Measurements from ENCODE around the gene COX19.

The COX19 gene

DNA sequence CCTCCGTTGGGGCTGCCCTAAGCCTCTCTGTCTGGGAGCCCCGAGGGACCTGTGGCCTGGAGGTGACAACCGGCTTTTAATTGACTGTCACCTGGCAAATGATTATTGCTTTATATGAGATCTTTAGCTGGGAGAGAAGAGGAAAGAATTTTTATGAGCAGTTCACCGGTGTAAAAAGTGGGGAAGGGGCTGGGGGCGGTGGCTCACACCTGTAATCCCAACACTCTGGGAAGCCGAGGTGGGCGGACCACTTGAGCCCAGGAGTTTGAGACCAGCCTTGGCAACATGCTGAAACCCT, 2.6 kb upstream of the COX19 start:
- Histone ChIP-seq H3K9ac (ENCODE audit: low read depth in 1 of 2, low read length in 2 of 2) (peak overlapping the region; percentile 42 to 47), H3K4me3 (ENCODE audit: low read depth in 1 of 2, low read length in 2 of 2) (no peak overlapping the region), H3K27me3 (ENCODE audit: control insufficient read depth in 1 of 2, insufficient read depth in 2 of 2, low read length in 2 of 2) (no peaks in the 10 kb centered on the region), H3K27ac (ENCODE audit: low read depth, low read length) (peak overlapping the region; percentile 61), H3K9me3 (ENCODE audit: control insufficient read depth in 1 of 2, low read length in 2 of 2) (no peaks in the 10 kb centered on the region), H3K4me1 (ENCODE audit: control insufficient read depth in 1 of 2, insufficient read depth in 2 of 2, low read length in 2 of 2) (peaks cover 35 to 51% of the 10 kb centered on the region in 2 donors), H3K36me3 (ENCODE audit: control insufficient read depth in 1 of 2, insufficient read depth in 2 of 2, low read length in 2 of 2) (peaks cover 3 to 4% of the 10 kb centered on the region in 2 donors)

DNA sequence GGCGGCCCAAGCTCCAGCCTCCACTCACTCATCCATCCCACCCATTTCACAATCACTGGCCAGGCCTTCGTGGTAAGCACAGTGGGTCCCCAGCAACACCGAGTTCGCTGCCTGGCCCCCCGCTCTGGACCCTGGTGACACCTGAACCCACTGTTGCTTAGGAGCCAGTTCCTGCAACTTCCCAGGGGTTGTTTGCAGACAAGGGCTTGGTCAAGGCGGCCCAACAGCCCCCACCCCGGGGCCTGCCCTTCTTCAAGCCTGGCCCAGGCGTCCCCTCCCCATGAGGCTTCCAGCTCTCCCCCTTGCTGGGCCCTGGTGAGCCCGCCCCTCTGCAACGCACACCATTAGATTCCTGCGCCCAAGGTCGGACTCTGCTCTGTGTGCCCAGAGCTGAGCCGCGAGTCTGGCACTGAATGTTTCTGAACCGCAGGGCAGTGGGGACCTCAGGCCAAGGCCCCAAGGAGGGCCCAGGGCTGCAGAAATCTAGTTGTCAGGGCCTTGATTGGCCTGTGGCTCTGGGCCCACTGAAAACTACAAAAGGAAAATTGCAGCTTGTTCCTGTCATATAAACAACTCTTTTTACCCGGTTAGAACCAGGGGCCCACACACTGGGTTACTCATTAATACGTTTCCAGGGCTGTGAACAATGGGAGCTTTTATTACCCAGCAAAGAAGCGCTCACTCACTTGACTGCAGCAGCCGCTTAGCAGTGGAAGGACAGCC, 2.1 kb upstream of the COX19 start:
- Histone ChIP-seq H3K9me3 (ENCODE audit: control insufficient read depth in 1 of 2, low read length in 2 of 2) (no peaks in the 10 kb centered on the region), H3K4me1 (ENCODE audit: control insufficient read depth in 1 of 2, insufficient read depth in 2 of 2, low read length in 2 of 2) (peaks cover 35 to 55% of the 10 kb centered on the region in 2 donors), H3K36me3 (ENCODE audit: control insufficient read depth in 1 of 2, insufficient read depth in 2 of 2, low read length in 2 of 2) (peaks cover 8 to 9% of the 10 kb centered on the region in 2 donors), H3K27ac (ENCODE audit: low read depth, low read length) (peak overlapping the region; percentile 90), H3K27me3 (ENCODE audit: control insufficient read depth in 1 of 2, insufficient read depth in 2 of 2, low read length in 2 of 2) (no peaks in the 10 kb centered on the region), H3K9ac (ENCODE audit: low read depth in 1 of 2, low read length in 2 of 2) (peak overlapping the region; percentile 47 to 52), H3K4me3 (ENCODE audit: low read depth in 1 of 2, low read length in 2 of 2) (no peak overlapping the region)

DNA sequence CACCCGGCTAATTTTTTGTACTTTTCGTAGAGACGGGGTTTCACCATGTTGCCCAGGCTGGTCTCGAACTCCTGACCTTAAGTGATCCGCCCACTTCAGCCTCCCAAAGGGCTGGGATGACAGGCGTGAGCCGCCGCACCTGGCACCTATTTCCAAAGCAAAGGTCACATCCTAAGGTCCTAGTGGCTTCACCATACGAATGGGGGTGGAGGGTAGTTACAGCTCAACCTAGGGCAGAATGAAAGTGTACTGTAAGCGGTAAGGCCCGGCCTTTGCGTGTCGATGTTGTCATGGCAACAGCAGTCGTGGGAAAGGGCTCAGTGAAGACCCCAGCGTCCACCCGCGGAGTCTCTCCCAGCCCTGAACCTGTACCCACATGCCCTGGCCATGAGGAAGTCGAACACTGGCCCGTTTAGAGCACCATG, 1.6 kb upstream of the COX19 start:
- H3K4me3 ChIP-seq (ENCODE audit: low read depth in 1 of 2, low read length in 2 of 2): no peak overlapping the region
- H3K9me3 ChIP-seq (ENCODE audit: control insufficient read depth in 1 of 2, low read length in 2 of 2): no peaks in the 10 kb centered on the region
- peaks cover 39 to 55% of the 10 kb centered on the region in 2 donors for H3K4me1 ChIP-seq (ENCODE audit: control insufficient read depth in 1 of 2, insufficient read depth in 2 of 2, low read length in 2 of 2)
- peak overlapping the region; percentile 90 for H3K27ac ChIP-seq (ENCODE audit: low read depth, low read length)
- no peaks in the 10 kb centered on the region for H3K27me3 ChIP-seq (ENCODE audit: control insufficient read depth in 1 of 2, insufficient read depth in 2 of 2, low read length in 2 of 2)
- peaks cover 14 to 15% of the 10 kb centered on the region in 2 donors for H3K36me3 ChIP-seq (ENCODE audit: control insufficient read depth in 1 of 2, insufficient read depth in 2 of 2, low read length in 2 of 2)
- peak overlapping the region; percentile 38 to 52 for H3K9ac ChIP-seq (ENCODE audit: low read depth in 1 of 2, low read length in 2 of 2)

DNA sequence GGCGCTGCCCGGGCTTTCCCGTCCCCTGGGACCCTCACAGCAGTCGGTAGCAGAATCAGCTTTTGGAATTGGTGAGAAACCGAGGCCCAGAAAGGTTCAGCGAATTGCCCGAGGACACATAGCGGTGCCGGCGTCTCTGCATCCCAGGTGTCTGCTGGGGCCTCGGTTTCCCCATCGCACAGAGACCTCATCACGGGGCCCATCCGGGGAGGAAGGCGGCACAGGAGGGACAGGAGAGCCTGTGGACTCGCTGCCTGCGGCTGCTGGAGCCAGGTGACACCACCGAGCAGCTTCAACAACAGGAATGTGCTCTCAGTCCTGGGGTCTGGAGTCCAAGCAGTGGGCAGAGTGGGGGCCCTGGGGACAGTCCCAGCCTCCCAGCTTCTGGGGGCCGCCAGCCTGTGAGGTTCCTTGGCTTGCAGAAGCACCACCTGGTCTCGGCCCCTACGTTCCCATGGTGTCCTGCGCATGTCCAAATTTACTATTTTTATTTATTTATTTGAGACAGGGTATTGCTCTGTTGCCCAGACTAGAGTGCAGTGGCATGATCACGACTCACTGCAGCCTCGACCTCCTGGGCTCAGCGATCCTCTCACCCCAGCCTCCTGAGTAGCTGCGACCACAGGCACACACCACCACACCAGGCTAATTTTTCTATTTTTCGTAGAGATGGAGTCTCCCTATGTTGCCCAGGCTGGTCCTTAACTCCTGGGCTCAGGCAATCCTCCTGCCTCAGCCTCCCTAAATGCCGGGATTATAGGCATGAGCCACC, 539 bp upstream of the COX19 start:
- Histone ChIP-seq H3K9me3 (ENCODE audit: control insufficient read depth in 1 of 2, low read length in 2 of 2) (no peaks in the 10 kb centered on the region), H3K4me3 (ENCODE audit: low read depth in 1 of 2, low read length in 2 of 2) (peak overlapping the region; percentile 70 to 83), H3K27ac (ENCODE audit: low read depth, low read length) (peak overlapping the region; percentile 17), H3K4me1 (ENCODE audit: control insufficient read depth in 1 of 2, insufficient read depth in 2 of 2, low read length in 2 of 2) (peaks cover 40 to 57% of the 10 kb centered on the region in 2 donors), H3K27me3 (ENCODE audit: control insufficient read depth in 1 of 2, insufficient read depth in 2 of 2, low read length in 2 of 2) (no peaks in the 10 kb centered on the region), H3K36me3 (ENCODE audit: control insufficient read depth in 1 of 2, insufficient read depth in 2 of 2, low read length in 2 of 2) (peaks cover 16 to 24% of the 10 kb centered on the region in 2 donors), H3K9ac (ENCODE audit: low read depth in 1 of 2, low read length in 2 of 2) (peak overlapping the region; percentile 70 to 92)

DNA sequence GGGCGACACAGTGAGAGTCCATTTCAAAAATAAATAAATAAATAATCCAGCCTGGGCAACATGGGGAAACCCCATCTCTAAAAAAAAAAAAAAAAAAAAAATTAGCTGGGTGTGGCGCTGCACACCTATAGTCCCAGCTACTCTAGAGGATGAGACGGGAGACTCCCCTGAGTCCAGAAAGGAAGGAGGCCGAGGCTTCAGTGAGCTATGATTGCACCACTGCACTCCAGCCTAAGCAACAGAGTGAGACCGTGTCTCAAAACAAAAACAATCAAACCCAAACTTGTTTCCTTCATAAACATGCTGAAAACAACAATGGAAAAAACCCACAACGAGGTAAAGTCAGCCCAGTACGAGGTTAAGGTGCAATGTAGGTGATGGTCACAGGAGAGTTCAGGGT, 1.2 kb downstream of the COX19 start:
- H3K27me3 ChIP-seq (ENCODE audit: control insufficient read depth in 1 of 2, insufficient read depth in 2 of 2, low read length in 2 of 2): no peaks in the 10 kb centered on the region
- H3K4me3 ChIP-seq (ENCODE audit: low read depth in 1 of 2, low read length in 2 of 2): peak overlapping the region; percentile 83 to 88
- peaks cover 17 to 37% of the 10 kb centered on the region in 2 donors for H3K36me3 ChIP-seq (ENCODE audit: control insufficient read depth in 1 of 2, insufficient read depth in 2 of 2, low read length in 2 of 2)
- H3K27ac ChIP-seq (ENCODE audit: low read depth, low read length): no peak overlapping the region
- peak overlapping the region; percentile 90 to 92 for H3K9ac ChIP-seq (ENCODE audit: low read depth in 1 of 2, low read length in 2 of 2)
- H3K4me1 ChIP-seq (ENCODE audit: control insufficient read depth in 1 of 2, insufficient read depth in 2 of 2, low read length in 2 of 2): peaks cover 31 to 51% of the 10 kb centered on the region in 2 donors
- H3K9me3 ChIP-seq (ENCODE audit: control insufficient read depth in 1 of 2, low read length in 2 of 2): no peaks in the 10 kb centered on the region

DNA sequence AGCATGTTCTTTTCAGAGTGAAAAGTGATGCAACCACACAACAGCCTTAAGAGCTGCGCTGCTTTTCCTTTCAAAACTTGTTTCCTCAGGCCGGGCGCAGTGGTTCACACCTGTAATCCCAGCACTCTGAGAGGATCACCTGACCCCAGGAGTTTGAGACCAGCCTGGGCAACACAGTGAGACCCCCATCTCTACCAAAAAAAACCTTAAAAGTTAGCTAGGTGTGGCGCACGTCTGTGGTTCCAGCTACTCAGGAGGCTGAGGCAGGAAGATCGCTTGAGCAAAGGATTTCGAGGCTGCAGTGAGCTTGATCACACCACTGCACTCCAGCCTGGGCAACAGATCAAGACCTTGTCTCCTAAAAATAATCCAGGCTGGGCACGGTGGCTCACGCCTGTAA, 2.0 kb downstream of the COX19 start:
- Histone ChIP-seq H3K27ac (ENCODE audit: low read depth, low read length) (no peak overlapping the region), H3K4me3 (ENCODE audit: low read depth in 1 of 2, low read length in 2 of 2) (peak overlapping the region in 1 of 2 donors; percentile 17), H3K4me1 (ENCODE audit: control insufficient read depth in 1 of 2, insufficient read depth in 2 of 2, low read length in 2 of 2) (peaks cover 22 to 44% of the 10 kb centered on the region in 2 donors), H3K9me3 (ENCODE audit: control insufficient read depth in 1 of 2, low read length in 2 of 2) (no peaks in the 10 kb centered on the region), H3K9ac (ENCODE audit: low read depth in 1 of 2, low read length in 2 of 2) (no peak overlapping the region), H3K27me3 (ENCODE audit: control insufficient read depth in 1 of 2, insufficient read depth in 2 of 2, low read length in 2 of 2) (no peaks in the 10 kb centered on the region), H3K36me3 (ENCODE audit: control insufficient read depth in 1 of 2, insufficient read depth in 2 of 2, low read length in 2 of 2) (peaks cover 24 to 46% of the 10 kb centered on the region in 2 donors)

DNA sequence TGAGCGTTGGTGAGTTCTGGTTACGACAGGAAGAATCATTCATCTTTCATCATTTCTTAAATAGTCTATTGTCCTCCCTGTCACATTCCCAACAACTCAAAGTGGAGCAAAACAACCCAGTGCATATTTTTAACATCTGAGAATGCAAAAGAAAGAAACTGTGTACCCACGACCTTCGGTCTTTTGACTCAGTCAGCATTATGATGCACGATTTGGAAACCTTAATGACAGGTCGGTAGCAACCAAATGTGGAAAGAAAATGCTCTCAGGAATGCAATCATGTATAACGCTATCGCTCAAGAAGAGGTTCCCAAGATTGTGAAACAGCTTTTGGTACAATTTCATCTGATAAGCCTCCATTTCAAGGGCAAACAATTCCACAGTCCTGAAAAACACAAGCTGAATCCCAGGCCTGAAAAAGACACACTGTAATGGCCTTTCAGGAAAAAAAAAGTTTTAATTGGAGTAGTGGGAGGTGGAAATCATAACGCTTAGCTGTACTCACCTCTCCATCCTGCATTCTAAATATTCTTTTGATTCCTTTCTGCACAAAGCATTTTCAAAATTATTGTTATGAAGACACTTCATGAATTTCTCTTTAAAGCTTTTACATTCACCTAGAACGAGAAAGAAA, 2.6 kb downstream of the COX19 start:
- H3K27ac ChIP-seq (ENCODE audit: low read depth, low read length): no peak overlapping the region
- peaks cover 28 to 51% of the 10 kb centered on the region in 2 donors for H3K36me3 ChIP-seq (ENCODE audit: control insufficient read depth in 1 of 2, insufficient read depth in 2 of 2, low read length in 2 of 2)
- peaks cover 22 to 40% of the 10 kb centered on the region in 2 donors for H3K4me1 ChIP-seq (ENCODE audit: control insufficient read depth in 1 of 2, insufficient read depth in 2 of 2, low read length in 2 of 2)
- H3K9ac ChIP-seq (ENCODE audit: low read depth in 1 of 2, low read length in 2 of 2): no peak overlapping the region
- no peaks in the 10 kb centered on the region for H3K27me3 ChIP-seq (ENCODE audit: control insufficient read depth in 1 of 2, insufficient read depth in 2 of 2, low read length in 2 of 2)
- H3K4me3 ChIP-seq (ENCODE audit: low read depth in 1 of 2, low read length in 2 of 2): peak overlapping the region in 1 of 2 donors; percentile 17
- no peaks in the 10 kb centered on the region for H3K9me3 ChIP-seq (ENCODE audit: control insufficient read depth in 1 of 2, low read length in 2 of 2)

DNA sequence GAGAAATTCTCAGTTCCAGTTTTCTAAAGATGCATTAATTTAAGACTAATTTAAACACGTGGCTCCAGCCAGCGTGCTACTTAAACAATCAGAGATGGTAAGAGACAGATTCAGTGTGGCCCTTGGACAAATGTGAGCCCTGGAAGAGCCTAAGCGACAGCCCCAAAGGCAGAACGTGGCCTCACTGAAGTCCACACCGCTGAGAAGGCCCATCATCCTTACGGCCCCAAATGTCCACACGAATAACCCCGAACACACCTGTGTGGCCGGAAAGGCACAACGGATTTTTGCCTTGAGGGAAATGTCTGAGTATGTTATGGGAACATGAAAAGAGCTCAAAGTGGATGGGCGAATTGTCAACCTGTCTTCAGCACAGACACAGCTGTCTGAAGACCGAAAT, 3.2 kb downstream of the COX19 start:
- H3K9ac ChIP-seq (ENCODE audit: low read depth in 1 of 2, low read length in 2 of 2): no peak overlapping the region
- H3K9me3 ChIP-seq (ENCODE audit: control insufficient read depth in 1 of 2, low read length in 2 of 2): no peaks in the 10 kb centered on the region
- H3K36me3 ChIP-seq (ENCODE audit: control insufficient read depth in 1 of 2, insufficient read depth in 2 of 2, low read length in 2 of 2): peaks cover 34 to 58% of the 10 kb centered on the region in 2 donors
- no peak overlapping the region for H3K27ac ChIP-seq (ENCODE audit: low read depth, low read length)
- H3K4me1 ChIP-seq (ENCODE audit: control insufficient read depth in 1 of 2, insufficient read depth in 2 of 2, low read length in 2 of 2): peaks cover 19 to 37% of the 10 kb centered on the region in 2 donors
- no peaks in the 10 kb centered on the region for H3K27me3 ChIP-seq (ENCODE audit: control insufficient read depth in 1 of 2, insufficient read depth in 2 of 2, low read length in 2 of 2)
- H3K4me3 ChIP-seq (ENCODE audit: low read depth in 1 of 2, low read length in 2 of 2): no peak overlapping the region

DNA sequence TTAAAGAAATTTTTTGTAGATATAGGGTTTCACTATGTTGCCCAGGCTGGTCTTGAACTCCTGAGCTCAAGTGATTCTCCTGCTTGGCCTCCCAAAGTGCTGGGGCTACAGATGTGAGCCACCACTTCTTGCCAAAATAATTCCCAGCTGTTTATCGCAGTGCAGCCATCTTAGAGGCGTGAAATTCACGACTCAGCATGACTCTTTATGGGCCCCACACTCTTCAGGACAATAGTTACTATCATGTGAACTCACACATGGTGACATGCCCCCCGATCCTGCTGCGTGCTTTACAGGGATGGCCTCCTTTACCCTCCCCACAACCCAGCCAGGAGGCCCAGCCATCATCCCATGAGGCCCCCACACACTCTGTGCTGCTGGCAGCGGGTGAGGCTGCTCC, 4.6 kb downstream of the COX19 start:
- no peak overlapping the region for H3K27ac ChIP-seq (ENCODE audit: low read depth, low read length)
- H3K9ac ChIP-seq (ENCODE audit: low read depth in 1 of 2, low read length in 2 of 2): no peak overlapping the region
- peaks cover 39 to 64% of the 10 kb centered on the region in 2 donors for H3K36me3 ChIP-seq (ENCODE audit: control insufficient read depth in 1 of 2, insufficient read depth in 2 of 2, low read length in 2 of 2)
- no peaks in the 10 kb centered on the region for H3K27me3 ChIP-seq (ENCODE audit: control insufficient read depth in 1 of 2, insufficient read depth in 2 of 2, low read length in 2 of 2)
- H3K4me1 ChIP-seq (ENCODE audit: control insufficient read depth in 1 of 2, insufficient read depth in 2 of 2, low read length in 2 of 2): peaks cover 17 to 25% of the 10 kb centered on the region in 2 donors
- no peak overlapping the region for H3K4me3 ChIP-seq (ENCODE audit: low read depth in 1 of 2, low read length in 2 of 2)
- H3K9me3 ChIP-seq (ENCODE audit: control insufficient read depth in 1 of 2, low read length in 2 of 2): no peaks in the 10 kb centered on the region

DNA sequence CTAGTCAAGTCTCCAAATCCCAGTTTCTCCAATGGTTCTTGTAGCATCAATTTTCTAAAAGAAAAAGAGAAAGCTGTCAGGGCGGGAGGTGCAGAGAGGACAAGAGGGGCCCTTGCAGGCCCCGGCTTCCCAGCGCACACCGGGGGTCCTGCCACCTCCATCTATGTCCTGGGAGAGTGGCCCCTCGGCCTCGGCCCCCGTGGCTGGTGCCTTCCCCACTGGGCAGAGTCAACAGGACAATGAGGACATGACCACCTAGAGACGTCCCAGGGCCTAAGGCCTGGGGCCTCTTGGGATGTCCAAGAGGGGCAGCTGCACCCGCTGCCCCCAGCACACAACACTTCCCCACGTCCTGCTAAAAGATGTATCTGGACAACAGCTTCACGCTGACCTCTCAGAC, 5.9 kb downstream of the COX19 start:
- no peak overlapping the region for H3K9ac ChIP-seq (ENCODE audit: low read depth in 1 of 2, low read length in 2 of 2)
- no peak overlapping the region for H3K27ac ChIP-seq (ENCODE audit: low read depth, low read length)
- H3K27me3 ChIP-seq (ENCODE audit: control insufficient read depth in 1 of 2, insufficient read depth in 2 of 2, low read length in 2 of 2): no peaks in the 10 kb centered on the region
- peaks cover 28 to 33% of the 10 kb centered on the region in 2 donors for H3K4me1 ChIP-seq (ENCODE audit: control insufficient read depth in 1 of 2, insufficient read depth in 2 of 2, low read length in 2 of 2)
- peaks cover 39 to 64% of the 10 kb centered on the region in 2 donors for H3K36me3 ChIP-seq (ENCODE audit: control insufficient read depth in 1 of 2, insufficient read depth in 2 of 2, low read length in 2 of 2)
- H3K9me3 ChIP-seq (ENCODE audit: control insufficient read depth in 1 of 2, low read length in 2 of 2): no peaks in the 10 kb centered on the region
- H3K4me3 ChIP-seq (ENCODE audit: low read depth in 1 of 2, low read length in 2 of 2): no peak overlapping the region

All from duodenal mucosa (tissue), 2 donors.